ENCODE data around the gene KCNH3. TPM values are rescaled to one million over a fixed set of nuclear protein-coding genes. Genes with fewer than 3 reads are reported as not detected.
A peak's percentile ranks its signal among the peaks of the same experiment; 100 is the strongest.

The KCNH3 gene
- total and polyA plus RNA-seq, 8 donors, result 0.55 to 3.2 (median 1.2) TPM

- intact Hi-C loops (cut with DNase I), result no loop called here
- peaks cover 0 to 25% (median 7%) of the 10 kb centered on the region in 3 donors for H3K36me3 ChIP-seq
- ATAC-seq, result peak; percentile 11 to 23 (median 16)
- peak overlapping the region in 3 of 4 donors; percentile 56 to 75 (median 64) for H3K27ac ChIP-seq
- H3K9me3 ChIP-seq, result no peaks in the 10 kb centered on the region
- no peak for DNase-seq
- H3K4me1 ChIP-seq, result peaks cover 0 to 19% (median 9%) of the 10 kb centered on the region in 3 donors
- WGBS, 2 donors, result 1 to 3% methylated on average over 11 of the region's 11 CpGs
- TF ChIP-seq CTCF (IDR thresholded peaks at IDR 0.05), result no peak
- peak overlapping the region; percentile 68 to 93 (median 75) for H3K4me3 ChIP-seq
- no peaks in the 10 kb centered on the region for H3K27me3 ChIP-seq
- FAIRE-seq, result no peak
These were observed 28.4 kb downstream of the KCNH3 start for GRCh38 chr12:49567302-49567610.

DNA sequence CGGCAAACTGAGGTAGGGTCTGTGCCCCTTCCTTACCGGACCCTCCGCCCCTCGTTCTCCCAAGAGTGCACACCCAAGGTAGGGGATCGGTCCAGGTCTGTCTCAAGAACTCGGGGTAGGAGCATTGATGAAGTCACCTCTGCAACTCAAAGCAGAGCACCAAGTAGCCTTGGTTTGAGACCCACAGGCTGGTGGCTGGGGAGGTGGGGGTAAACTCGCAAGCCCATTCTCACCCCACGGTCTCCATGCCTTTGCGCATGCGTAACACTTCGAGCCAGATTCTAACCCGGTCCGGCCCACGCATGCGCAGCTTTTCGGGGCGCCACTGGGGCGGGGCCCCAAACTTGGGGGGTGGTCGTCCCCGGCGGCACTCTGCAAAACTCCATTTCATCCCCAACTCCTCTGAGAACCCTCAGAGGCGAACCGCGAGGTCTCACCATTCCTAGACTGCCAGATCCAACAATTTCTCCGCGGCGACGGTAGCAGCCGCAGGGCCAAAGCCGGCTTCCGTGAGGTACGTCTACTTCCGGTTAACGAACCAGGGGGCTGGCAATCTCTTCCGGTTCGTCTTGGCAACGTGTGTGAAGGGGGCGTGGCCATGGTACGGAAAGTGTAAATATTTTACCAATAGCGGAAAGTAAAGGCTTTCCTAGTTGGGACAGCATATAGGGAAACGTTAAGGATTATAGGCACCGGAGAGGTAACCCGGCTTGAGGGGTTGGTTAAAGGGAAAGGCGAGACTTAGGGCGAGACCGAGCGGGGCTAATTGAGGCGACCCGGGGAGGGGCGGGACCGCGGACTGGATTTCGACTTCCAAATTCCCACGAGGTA, 29.0 kb downstream of the KCNH3 start, which contains the start of gene MCRS1:
MCRS1 (minus strand) TSS at position 532 of the 831 bp plus-strand sequence. CDS start 1,411 bp downstream, outside the sequence.
- intact Hi-C loops (cut with DNase I), result no loop called here
- ATAC-seq (peak; percentile 94 to 98 (median 98)), FAIRE-seq (peak; percentile 59), DNase-seq (peak; percentile 85 to 94 (median 90))
- H3K27me3 ChIP-seq, result no peaks in the 10 kb centered on the region
- H3K4me3 ChIP-seq, result peak within 1 kb of the TSS; percentile 68 to 93 (median 75)
- peak within 1 kb of the TSS; percentile 56 to 80 (median 70) for H3K27ac ChIP-seq
- peaks cover 0 to 19% (median 9%) of the 10 kb centered on the region in 3 donors for H3K4me1 ChIP-seq
- H3K36me3 ChIP-seq, result peaks cover 0 to 20% (median 1%) of the 10 kb centered on the region in 3 donors
- H3K9me3 ChIP-seq, result no peaks in the 10 kb centered on the region
- TF ChIP-seq CTCF (IDR thresholded peaks at IDR 0.05), result no peak
- WGBS, 2 donors, result 0 to 1% methylated on average over 54 of the region's 54 CpGs

- 1% methylated on average over 19 of the region's 19 CpGs for WGBS, 2 donors
- FAIRE-seq (no peak), ATAC-seq (peak in 1 of 4 donors; percentile 43), DNase-seq (no peak)
- Histone ChIP-seq H3K27me3 (no peaks in the 10 kb centered on the region), H3K9me3 (no peaks in the 10 kb centered on the region), H3K36me3 (peaks cover 0 to 12% (median 0%) of the 10 kb centered on the region in 3 donors), H3K4me1 (peaks cover 0 to 19% (median 9%) of the 10 kb centered on the region in 3 donors), H3K27ac (peak overlapping the region in 3 of 4 donors; percentile 64 to 80 (median 75)), H3K4me3 (peak overlapping the region; percentile 68 to 93 (median 75))
- intact Hi-C loops (cut with DNase I), result no loop called here
- TF ChIP-seq CTCF (IDR thresholded peaks at IDR 0.05), result no peak
These were observed 29.8 kb downstream of the KCNH3 start for GRCh38 chr12:49568442-49569162.

DNA sequence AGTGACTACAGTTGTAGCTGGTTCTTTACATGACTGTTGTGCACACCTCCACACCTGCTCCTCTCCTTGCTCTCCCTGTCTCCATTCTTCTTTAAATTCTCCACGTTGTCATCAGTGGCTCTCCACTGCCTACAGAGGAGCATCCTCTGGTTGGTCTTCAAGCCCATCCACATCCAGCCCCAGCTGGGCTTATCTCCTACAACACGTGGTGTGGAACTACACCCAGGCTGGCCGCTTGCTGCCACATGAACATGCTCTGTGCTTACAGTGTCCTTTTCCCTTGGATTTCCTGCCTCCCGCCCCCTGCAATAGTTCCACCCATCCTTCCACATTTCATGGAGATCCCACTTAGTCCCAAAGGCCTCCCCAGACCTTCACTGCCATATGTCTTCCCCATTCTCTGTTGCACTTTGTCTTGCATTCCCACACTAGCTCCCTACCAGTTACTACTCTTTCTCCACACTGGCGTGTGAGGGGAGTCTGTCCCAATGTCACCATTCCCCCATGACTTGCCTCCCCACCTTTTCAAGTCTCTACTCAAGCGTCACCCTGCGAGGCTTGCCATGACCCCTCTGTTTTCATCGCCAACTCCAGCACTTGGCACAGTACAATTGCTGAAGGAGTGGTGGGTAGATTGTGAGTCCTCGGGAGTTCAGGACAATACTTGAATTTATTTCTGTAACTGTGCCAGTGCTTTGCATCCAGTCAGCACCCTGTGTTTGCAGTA, 38.9 kb downstream of the KCNH3 start:
- DNase-seq, result no peak
- Histone ChIP-seq H3K9me3 (no peaks in the 10 kb centered on the region), H3K27ac (no peak overlapping the region), H3K27me3 (no peaks in the 10 kb centered on the region), H3K4me1 (peaks cover 0 to 4% (median 1%) of the 10 kb centered on the region in 3 donors), H3K4me3 (no peak overlapping the region), H3K36me3 (peaks cover 0 to 3% (median 0%) of the 10 kb centered on the region in 3 donors)
- no peak for TF ChIP-seq CTCF (IDR thresholded peaks at IDR 0.05)
- no peak for ATAC-seq
- FAIRE-seq, result no peak
- intact Hi-C loops (cut with DNase I), result loop anchor here in 2 of 3 donors (10.0 kb wide), 2 partner anchors 213 to 223 kb away; partner anchors contain the start of gene SPATS2 (in 1 of the 2)
- 73 to 76% methylated on average over 9 of the region's 9 CpGs for WGBS, 2 donors
